ENCODE results near the gene PRR22. TPM values are rescaled to one million over a fixed set of nuclear protein-coding genes. Genes with fewer than 3 reads are reported as not detected.

PRR22 gene
- total and polyA plus RNA-seq, 2 donors (not counting 3 experiments of a cell fraction or from before 2014, with no cell fraction given) = 1.4 to 3.4 TPM

DNA sequence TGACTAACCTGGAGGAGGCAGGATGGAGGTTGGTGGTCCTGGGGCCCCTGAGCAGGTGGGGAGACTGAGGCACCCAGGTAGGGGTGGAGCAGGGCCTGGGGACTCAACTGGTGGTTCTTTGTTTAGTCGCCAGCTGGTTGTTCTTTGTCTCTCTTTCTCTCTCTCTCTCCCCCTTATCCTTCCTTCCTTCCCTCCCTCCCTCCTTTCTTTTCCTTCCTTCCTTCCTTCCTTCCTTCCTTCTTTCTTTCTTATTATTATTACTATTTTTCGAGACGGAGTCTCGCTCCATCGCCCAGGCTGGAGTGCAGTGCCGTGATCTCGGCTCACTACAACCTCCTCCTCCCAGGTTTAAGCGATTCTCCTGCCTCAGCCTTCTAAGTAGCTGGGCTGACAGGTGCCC, 13.7 kb upstream of the PRR22 start:
- intact Hi-C loops (cut with micrococcal nuclease) = no loop called here
- dilution Hi-C loops (cut with MboI; ENCODE audit: extremely low pct_ligation_motif_present, low sequenced_read_pairs) = no loop called here
- ChIA-PET CTCF (interaction anchor here (1.0 kb wide), 1 partner anchor 8 kb away, joined by 3 read pairs; no protein-coding TSS in a partner anchor), POLR2A (no interaction called here)
- Histone ChIP-seq H3K27ac (ENCODE audit: insufficient read depth, low read depth, low read length) (no peak overlapping the region), H3K9me1 (replicated peaks; ENCODE audit: control insufficient read depth, extremely low read depth, insufficient read depth, low read length) (peaks cover 2% of the 10 kb centered on the region), H3K27me3 (ENCODE audit: control insufficient read depth in 2 of 2, insufficient read depth in 2 of 2, low read length in 2 of 2) (no peaks in the 10 kb centered on the region), H3K4me2 (ENCODE audit: insufficient read depth, low read length) (no peak overlapping the region), H2AFZ (ENCODE audit: low read depth, low read length) (no peak overlapping the region), H3K9me3 (replicated peaks; ENCODE audit: control insufficient read depth, insufficient read depth, low read length) (no peaks in the 10 kb centered on the region), H3K36me3 (ENCODE audit: control insufficient read depth in 2 of 2, extremely low read depth in 1 of 2, insufficient read depth in 2 of 2, low read length in 2 of 2) (no peaks in the 10 kb centered on the region), H3K4me1 (ENCODE audit: control insufficient read depth, extremely low read depth, insufficient read depth, low read length) (no peaks in the 10 kb centered on the region), H3K79me2 (ENCODE audit: control insufficient read depth, insufficient read depth, low read length) (no peaks in the 10 kb centered on the region), H3K4me3 (replicated peaks in 1 of 3; ENCODE audit: insufficient read depth in 1 of 3, low read depth in 1 of 3, low read length in 3 of 3) (no peak overlapping the region), H4K20me1 (replicated peaks; ENCODE audit: control insufficient read depth, extremely low read depth, insufficient read depth, low read length) (no peaks in the 10 kb centered on the region), H3K9ac (replicated peaks; ENCODE audit: extremely low read depth, insufficient read depth, low read length) (no peak overlapping the region)
- TF ChIP-seq CTCF (IDR thresholded peaks at IDR 0.05; ENCODE audit: extremely low read depth in 1 of 2, insufficient read depth in 1 of 2, low read depth in 1 of 2, low read length in 2 of 2) (no peak), POLR2A (IDR thresholded peaks at IDR 0.05; ENCODE audit: low read depth, low read length) (no peak)
- FAIRE-seq (no peak), DNase-seq (ENCODE audit: low read depth, low spot score) (no peak)
- BruUV-seq (replicated peaks) = no TSS peak

- dilution Hi-C loops (cut with MboI; ENCODE audit: extremely low pct_ligation_motif_present, low sequenced_read_pairs) = no loop called here
- Histone ChIP-seq H3K27me3 (ENCODE audit: control insufficient read depth in 2 of 2, insufficient read depth in 2 of 2, low read length in 2 of 2) (no peaks in the 10 kb centered on the region), H3K9me1 (replicated peaks; ENCODE audit: control insufficient read depth, extremely low read depth, insufficient read depth, low read length) (no peaks in the 10 kb centered on the region), H3K4me2 (ENCODE audit: insufficient read depth, low read length) (no peak overlapping the region), H3K36me3 (ENCODE audit: control insufficient read depth in 2 of 2, extremely low read depth in 1 of 2, insufficient read depth in 2 of 2, low read length in 2 of 2) (no peaks in the 10 kb centered on the region), H4K20me1 (replicated peaks; ENCODE audit: control insufficient read depth, extremely low read depth, insufficient read depth, low read length) (no peaks in the 10 kb centered on the region), H3K27ac (ENCODE audit: insufficient read depth, low read depth, low read length) (no peak overlapping the region), H3K4me3 (replicated peaks in 1 of 3; ENCODE audit: insufficient read depth in 1 of 3, low read depth in 1 of 3, low read length in 3 of 3) (no peak overlapping the region), H3K79me2 (ENCODE audit: control insufficient read depth, insufficient read depth, low read length) (no peaks in the 10 kb centered on the region), H3K9me3 (replicated peaks; ENCODE audit: control insufficient read depth, insufficient read depth, low read length) (no peaks in the 10 kb centered on the region), H3K9ac (replicated peaks; ENCODE audit: extremely low read depth, insufficient read depth, low read length) (no peak overlapping the region), H2AFZ (ENCODE audit: low read depth, low read length) (no peak overlapping the region), H3K4me1 (ENCODE audit: control insufficient read depth, extremely low read depth, insufficient read depth, low read length) (no peaks in the 10 kb centered on the region)
- TF ChIP-seq, protein P1, sequence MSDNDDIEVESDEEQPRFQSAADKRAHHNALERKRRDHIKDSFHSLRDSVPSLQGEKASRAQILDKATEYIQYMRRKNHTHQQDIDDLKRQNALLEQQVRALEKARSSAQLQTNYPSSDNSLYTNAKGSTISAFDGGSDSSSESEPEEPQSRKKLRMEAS (IDR thresholded peaks at IDR 0.05; ENCODE audit: insufficient read depth, insufficient read length) = no peak
- TF ChIP-seq POLR2AphosphoS5 (IDR thresholded peaks at IDR 0.05; ENCODE audit: insufficient read depth, low read depth, low read length) (no peak), CTCF (IDR thresholded peaks at IDR 0.05; ENCODE audit: extremely low read depth in 1 of 2, insufficient read depth in 1 of 2, low read depth in 1 of 2, low read length in 2 of 2) (no peak), JUN (IDR thresholded peaks at IDR 0.05; ENCODE audit: borderline replicate concordance, insufficient read depth, insufficient read length, low read depth) (no peak), EZH2 (IDR thresholded peaks at IDR 0.05; ENCODE audit: borderline replicate concordance, low read depth, low read length, severe bottlenecking) (no peak), GATA2 (IDR thresholded peaks at IDR 0.05; ENCODE audit: insufficient read depth, insufficient read length, low read depth, low read length) (no peak), MYC (IDR thresholded peaks at IDR 0.05; ENCODE audit: low read depth, low read length) (no peak), POLR2A (IDR thresholded peaks at IDR 0.05; ENCODE audit: low read depth, low read length) (no peak), FOS (IDR thresholded peaks at IDR 0.05; ENCODE audit: borderline replicate concordance, insufficient read depth, low read length) (no peak)
- DNase-seq (ENCODE audit: low read depth, low spot score) (no peak), FAIRE-seq (no peak)
- POLR2A ChIA-PET = no interaction called here
- CTCF ChIA-PET = interaction anchor here (1.0 to 2.3 kb wide), 3 partner anchors 9 to 106 kb away, joined by 5 to 7 read pairs (median 6); partner anchors contain the start of gene RPL36
- BruUV-seq (replicated peaks) = no TSS peak
- intact Hi-C loops (cut with micrococcal nuclease) = no loop called here
These were observed 10.9 kb upstream of the PRR22 start for GRCh38 chr19:5795382-5795919.

All from endothelial cell of umbilical vein (primary cell).